Stimulated activated CD8-positive, alpha-beta memory T cell treated with anti-CD3 and anti-CD28 coated beads, Interleukin-4, amount 100 ng/mL, for 4 hours (primary cell): Measurements from ENCODE around the gene WASF3.

Experiments used
- DNase-seq, 2 donors: peaks; one replicate each; pipeline ENCODE4 v3.0.0-alpha.2; 2020; ENCODE audit warnings: low read depth in 2 of 2, low spot score in 1 of 2

The WASF3 gene

DNA sequence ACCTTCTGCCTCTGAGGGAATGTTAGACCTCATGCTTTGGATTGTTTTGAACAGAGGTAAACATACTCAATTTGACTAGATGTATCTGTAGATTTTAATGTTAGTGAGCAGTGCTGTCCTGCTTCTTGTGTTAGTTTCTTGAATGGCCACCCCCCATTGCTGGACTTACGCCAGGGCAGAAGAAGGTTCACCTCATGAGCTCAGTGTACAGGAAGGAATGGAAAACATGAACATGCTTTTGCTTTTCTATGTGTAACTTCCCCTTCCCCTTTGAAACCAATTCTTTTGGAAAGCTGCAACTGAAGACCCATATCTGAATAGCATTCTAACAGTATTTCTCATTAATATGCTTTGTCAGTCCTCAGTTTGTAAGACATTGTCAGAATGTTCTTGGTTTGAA lies 32.3 kb downstream of the WASF3 start:
- no peak for DNase-seq

- DNase-seq, result no peak
Observed at GRCh38 chr13:26590379-26590778, 32.9 kb downstream of the WASF3 start.

- no peak for DNase-seq
Observed at GRCh38 chr13:26590951-26591350, 33.5 kb downstream of the WASF3 start.

DNA sequence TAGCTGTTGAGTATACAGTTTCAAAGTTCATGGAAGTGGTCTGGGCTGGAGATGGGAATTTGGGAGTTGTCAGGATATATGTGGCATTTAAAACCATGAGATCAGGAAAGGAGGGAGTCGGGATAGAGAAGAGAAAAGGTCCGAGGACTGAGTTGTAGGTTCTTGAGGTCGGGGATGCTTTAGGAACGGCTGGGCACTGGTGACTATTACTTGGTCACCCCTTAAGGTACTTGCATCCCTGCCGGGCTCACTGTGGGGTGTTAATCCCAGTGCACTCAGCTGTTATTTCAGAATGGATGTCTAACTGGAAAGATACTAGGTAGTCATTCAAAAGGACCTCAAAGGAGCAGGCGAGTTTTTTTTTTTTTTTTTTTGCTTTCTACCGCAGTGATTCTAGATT lies 34.2 kb downstream of the WASF3 start:
- DNase-seq, result no peak

DNA sequence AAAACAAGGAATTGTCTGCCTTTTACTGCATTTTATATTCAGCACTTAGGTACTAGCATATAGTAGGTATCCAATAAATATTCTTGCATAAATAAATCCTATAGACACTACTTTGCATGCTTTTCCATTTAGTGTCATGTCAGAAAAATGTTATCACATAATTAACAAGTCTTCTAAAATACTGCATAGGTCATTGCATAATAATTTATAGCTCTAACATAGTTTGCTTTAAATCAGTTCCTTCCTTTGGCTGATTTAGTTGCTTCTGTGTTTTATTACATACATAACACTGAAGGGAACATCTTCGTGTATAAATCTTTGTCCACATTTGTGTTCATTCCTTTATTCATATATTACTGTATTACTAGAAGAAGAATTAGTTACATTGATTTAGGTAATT lies 36.2 kb downstream of the WASF3 start:
- no peak for DNase-seq

DNA sequence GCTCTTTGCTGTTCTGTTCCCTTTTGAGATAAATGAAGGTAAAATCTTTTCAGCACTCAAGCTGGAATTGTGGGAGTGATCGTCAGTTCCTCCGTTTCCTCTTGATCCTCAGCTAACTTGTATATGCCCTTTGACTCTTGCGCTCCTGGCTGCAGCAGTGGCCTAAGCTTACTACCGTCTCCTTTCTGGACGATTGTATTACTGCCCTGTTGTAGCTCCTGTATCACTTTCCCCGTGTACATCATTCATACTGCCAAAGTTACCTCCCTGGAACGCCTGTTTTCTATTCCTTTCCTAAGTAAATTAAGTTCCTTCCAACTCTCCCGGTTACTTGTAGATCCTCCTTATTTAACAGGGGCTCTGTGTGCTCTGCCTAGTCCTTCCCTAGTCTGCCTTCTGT lies 36.9 kb downstream of the WASF3 start:
- no peak for DNase-seq

DNA sequence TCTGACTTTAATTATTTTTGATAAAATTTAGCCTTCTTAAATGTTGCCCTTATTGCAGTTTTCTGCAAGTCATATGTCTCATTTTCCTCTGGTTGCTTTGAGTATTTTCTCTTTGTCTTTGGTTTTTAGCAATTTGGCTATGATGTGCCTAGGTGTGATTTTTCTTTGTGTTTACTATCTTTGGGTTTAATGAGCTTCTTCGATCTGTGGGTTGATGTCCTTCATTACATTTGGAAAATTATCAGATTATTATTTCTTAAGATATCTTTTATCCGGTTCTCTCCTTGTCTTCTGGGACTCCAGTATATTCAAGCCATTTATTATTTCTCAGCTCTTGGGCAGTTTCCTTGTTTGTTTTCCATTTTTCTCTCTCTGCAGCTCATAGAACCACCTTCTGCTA lies 39.0 kb downstream of the WASF3 start:
- DNase-seq, result no peak

GRCh38 chr13:26599403-26599802 lies 41.9 kb downstream of the WASF3 start:
- no peak for DNase-seq

GRCh38 chr13:26599860-26600259 lies 42.4 kb downstream of the WASF3 start:
- no peak for DNase-seq

DNA sequence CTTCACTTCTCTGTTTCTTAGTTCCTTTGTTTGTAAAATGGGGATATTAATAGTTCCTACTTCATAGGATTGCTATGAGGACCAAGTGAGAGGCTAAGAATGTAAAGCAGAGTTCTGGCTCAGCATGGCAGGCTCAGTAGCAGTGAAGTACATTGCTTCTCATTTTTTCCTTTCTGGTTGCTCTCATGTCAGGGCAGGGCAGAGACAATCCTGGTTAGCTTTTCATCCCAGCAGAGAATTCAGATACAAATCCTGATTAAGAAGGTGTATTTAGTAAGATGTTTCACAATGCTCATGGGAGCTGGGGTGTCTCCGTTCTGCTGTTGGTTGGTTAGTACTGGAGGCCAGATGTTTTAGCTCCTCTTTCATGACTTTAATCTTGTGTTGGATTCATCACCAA lies 42.9 kb downstream of the WASF3 start:
- DNase-seq, result no peak

GRCh38 chr13:26601669-26602068 lies 44.2 kb downstream of the WASF3 start:
- no peak for DNase-seq

- no peak for DNase-seq
Observed at GRCh38 chr13:26602783-26603182, 45.3 kb downstream of the WASF3 start.

DNA sequence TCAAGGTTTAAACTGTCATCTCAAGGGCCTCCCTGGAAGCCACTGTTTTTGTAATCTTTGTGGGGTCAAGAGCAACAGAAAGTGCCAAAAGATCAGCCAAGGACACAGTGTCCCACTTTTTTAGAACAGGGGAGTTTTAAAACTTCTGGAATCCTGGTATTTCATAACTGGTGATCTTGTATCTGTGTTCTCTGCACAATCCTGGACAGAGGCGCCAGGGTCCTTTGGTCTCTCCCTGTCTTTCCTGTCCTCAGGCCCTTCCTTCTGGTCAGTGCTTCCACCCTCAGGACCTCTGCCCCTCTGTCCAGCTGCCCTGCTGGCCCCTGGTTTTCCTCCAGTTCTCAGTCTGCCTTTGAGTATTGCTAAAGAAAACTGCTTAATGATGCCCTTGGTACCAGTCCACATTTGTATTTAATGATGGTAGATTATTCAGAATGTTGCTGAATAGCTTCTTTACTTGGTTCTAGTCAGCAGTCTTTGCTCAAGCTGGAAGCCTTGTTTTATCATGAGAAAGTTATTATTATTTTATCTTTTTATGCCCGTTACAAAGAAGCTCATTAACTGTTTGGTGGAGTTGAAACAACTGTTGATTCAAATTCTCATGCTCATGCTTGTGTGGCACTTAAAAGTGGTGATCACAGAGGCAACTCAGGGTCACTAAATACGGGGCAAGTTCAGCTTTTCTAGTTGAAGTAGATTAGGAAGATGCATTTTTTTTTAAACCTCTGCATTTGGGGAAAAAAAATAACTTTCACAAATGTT lies 47.5 kb downstream of the WASF3 start:
- DNase-seq, result no peak

DNA sequence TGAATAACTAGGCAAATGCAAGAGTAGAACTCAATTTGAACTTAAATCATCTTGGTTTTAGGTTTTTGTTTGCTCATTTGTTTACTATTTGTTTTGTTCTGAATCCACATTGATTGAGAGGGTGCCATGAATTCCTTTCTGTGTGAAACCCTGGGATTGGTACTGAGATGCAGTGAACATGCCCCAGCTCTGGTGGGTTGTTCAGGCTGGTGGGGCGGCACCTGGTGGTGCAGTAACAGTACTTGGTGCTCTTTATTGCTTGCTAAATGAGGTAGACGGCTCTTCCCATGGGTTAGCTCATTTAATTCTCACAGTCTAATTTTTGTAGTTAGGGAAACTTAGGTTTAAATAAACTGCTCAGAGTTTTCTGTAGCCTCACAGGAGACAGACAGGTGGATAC lies 48.4 kb downstream of the WASF3 start:
- DNase-seq, result no peak

- DNase-seq, result no peak
Observed at GRCh38 chr13:26606631-26607030, 49.1 kb downstream of the WASF3 start.

DNA sequence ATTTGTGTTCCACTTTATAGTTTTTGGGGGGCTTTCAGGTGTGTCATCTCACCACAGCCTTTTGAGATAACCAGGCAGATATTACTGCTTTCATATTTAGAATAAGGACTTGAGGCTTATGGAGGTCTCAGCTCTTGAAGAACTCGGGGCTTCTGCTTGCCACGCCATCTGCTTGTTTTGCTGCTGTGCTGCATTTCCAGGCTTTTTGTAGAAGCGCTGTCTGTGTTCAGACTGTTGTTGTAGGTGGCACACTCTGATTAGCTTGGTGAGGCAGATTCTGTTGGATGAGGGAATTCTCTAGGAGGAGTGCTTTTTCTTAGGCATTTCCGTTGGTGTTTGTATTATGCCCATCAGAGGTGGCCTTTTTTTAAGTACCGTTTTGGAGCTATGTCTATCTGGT lies 57.2 kb downstream of the WASF3 start:
- no peak for DNase-seq

GRCh38 chr13:26616126-26616525 lies 58.6 kb downstream of the WASF3 start:
- DNase-seq, result no peak

DNA sequence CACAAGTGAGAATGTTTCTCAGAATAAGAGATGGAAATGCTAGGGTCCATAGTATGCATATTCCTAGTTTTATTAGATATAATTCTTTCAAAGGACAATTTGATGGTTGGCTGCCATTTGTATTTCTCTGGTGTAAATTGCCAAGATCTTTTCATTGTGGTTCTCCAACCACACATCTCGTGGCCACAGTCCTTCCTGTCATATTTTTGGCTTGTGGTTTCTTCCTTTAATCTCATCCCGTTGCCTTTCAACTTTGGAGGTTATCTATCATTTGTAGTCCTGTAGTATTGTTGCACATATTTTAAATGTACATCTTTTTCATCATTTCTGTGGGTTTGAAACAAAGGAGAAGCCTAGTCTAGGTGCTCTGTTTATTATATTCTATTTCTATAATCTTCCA lies 61.2 kb downstream of the WASF3 start:
- DNase-seq, result no peak

- no peak for DNase-seq
Observed at GRCh38 chr13:26619358-26619757, 61.9 kb downstream of the WASF3 start.

- no peak for DNase-seq
Observed at GRCh38 chr13:26621731-26622401, 64.4 kb downstream of the WASF3 start.

DNA sequence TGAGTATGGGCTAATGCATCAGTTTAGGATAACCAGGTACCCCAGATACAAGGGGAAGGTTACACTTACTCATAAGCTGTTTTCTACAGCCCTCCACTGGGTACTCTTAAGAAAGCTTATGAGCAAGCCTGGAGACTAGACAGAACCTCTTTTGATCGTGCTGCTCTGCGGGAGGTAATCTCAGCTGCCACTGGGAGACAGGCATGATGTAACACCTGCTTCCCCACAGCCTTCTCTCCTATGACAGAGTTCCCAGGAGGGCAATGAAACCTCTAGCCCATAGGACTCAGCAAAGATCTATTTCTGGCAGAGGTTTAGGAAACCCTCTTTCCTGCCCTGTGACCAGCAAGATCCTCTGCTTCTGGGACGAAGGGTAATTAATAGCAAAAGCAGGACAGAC lies 65.6 kb downstream of the WASF3 start:
- no peak for DNase-seq

GRCh38 chr13:26624572-26624971 lies 67.1 kb downstream of the WASF3 start:
- no peak for DNase-seq

DNA sequence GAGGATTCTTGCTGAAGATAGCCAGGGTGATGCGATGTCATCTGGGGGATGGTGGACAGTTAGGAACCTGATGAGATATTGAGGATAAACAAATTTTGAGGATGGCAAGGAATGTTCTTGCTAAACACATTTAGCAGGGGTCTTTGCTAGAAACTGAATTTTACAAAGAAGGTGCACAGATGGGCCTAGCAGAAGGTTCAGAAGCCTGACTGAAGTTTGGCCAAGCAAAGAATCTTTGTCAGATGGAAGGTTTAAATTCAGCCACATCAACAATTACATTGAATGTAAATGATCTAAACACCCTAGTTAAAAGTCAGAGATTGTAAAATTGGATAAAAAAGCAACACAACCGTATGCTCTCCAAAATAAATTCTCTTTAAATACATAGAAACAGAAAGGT lies 68.8 kb downstream of the WASF3 start:
- DNase-seq, result no peak
